A549 (cell line): Measurements from ENCODE around the gene ENTREP1. TPM values are rescaled to one million over a fixed set of nuclear protein-coding genes. Genes with fewer than 3 reads are reported as not detected.

Experiments
- ATAC-seq, 2 experiments: fragments of 200-7000 bp in 1 of 2; fragments of >200 bp in 1 of 2; cut with Nextera tagmentation in 1 of 2; cut with Tn5 transposase in 1 of 2; 3 replicates each; pipeline versions ENCODE4 v1.8.0 to v1.9.1; 2018 to 2020; ENCODE audit warnings: mild to moderate bottlenecking in 1 of 2, moderate library complexity in 1 of 2
- CTCF ChIA-PET: fragments of 300-600 bp; sonication (Branson Sonifier 250); formaldehyde crosslinking; extraction: SDS; loops from one replicate; lab custom pipeline; 2021; ENCODE audit warnings: antibody characterized with exemption, inconsistent platforms; lab: Yijun Ruan, JAX
- POLR2A ChIA-PET: fragments of 350-600 bp; formaldehyde crosslinking; extraction: SDS; loops from one replicate; lab custom pipeline; 2021; ENCODE audit warnings: antibody characterized with exemption, inconsistent platforms; lab: Yijun Ruan, JAX
- DNase-seq, 2 experiments: peaks; one replicate each; pipeline versions ENCODE4 v3.0.0 to v3.0.0-alpha.2; 2011 to 2016; ENCODE audit warnings: low read depth in 1 of 2, low spot score in 1 of 2
- FAIRE-seq: peaks from 2 replicates; lab custom pipeline; 2011; peaks lifted over from hg19 to GRCh38; lab: Jason Lieb, UNC
- H3K27ac ChIP-seq, 2 experiments: fragments of >200 bp; sonication (Bioruptor Twin); formaldehyde crosslinking; 3 replicates each; pipeline ENCODE4 v1.5.1; 2016 to 2017
- H3K4me1 ChIP-seq: fragments of >200 bp; sonication (Bioruptor Twin); formaldehyde crosslinking; 3 replicates; pipeline ENCODE4 v1.6.1; 2016
- H3K4me2 ChIP-seq: fragments of >200 bp; sonication (Bioruptor Twin); formaldehyde crosslinking; 3 replicates; pipeline ENCODE4 v1.6.1; 2016
- H3K4me3 ChIP-seq: fragments of >200 bp; sonication (Bioruptor Twin); formaldehyde crosslinking; 3 replicates; pipeline ENCODE4 v1.5.1; 2016
- H3K9me3 ChIP-seq: fragments of >200 bp; sonication (Bioruptor Twin); formaldehyde crosslinking; 3 replicates; pipeline ENCODE4 v1.6.1; 2016
- BCL3 ChIP-seq: fragments of >200 bp; sonication (Bioruptor Twin); formaldehyde crosslinking; IDR thresholded peaks from 3 replicates; pipeline ENCODE4 v1.6.1; 2016
- CHD4 ChIP-seq: fragments of 200-600 bp; sonication (generic); IDR thresholded peaks from 2 replicates; pipeline ENCODE4 v1.6.1; 2016; ENCODE audit warnings: antibody characterized with exemption, mild to moderate bottlenecking, borderline replicate concordance
- CTCF ChIP-seq: fragments of >200 bp; sonication (Bioruptor Twin); formaldehyde crosslinking; IDR thresholded peaks from 3 replicates; pipeline ENCODE4 v1.5.1; 2016
- E2F6 ChIP-seq: IDR thresholded peaks from 2 replicates; pipeline ENCODE4 v1.6.1; 2012; ENCODE audit warnings: low read depth, borderline replicate concordance
- EHMT2 ChIP-seq: fragments of 200-600 bp; sonication (generic); IDR thresholded peaks from 2 replicates; pipeline ENCODE4 v1.6.1; 2016; ENCODE audit warnings: antibody characterized with exemption, low read depth, mild to moderate bottlenecking, moderate library complexity
- EP300 ChIP-seq, 2 experiments: fragments of >200 bp; sonication (Bioruptor Twin); formaldehyde crosslinking; IDR thresholded peaks; 2 replicates in 1 of 2; 3 replicates in 1 of 2; pipeline ENCODE4 v1.6.1; 2016 to 2017
- ESRRA ChIP-seq: fragments of 150-350 bp; IDR thresholded peaks from 2 replicates; pipeline ENCODE4 v1.6.1; 2014; ENCODE audit warnings: mild to moderate bottlenecking, low read length, borderline replicate concordance
- FOXS1 ChIP-seq: fragments of 250-450 bp; sonication (Bioruptor Pico); IDR thresholded peaks from 2 replicates; pipeline ENCODE4 v1.5.0; 2020; ENCODE audit warnings: mild to moderate bottlenecking, moderate library complexity
- GATA3 ChIP-seq: IDR thresholded peaks from 2 replicates; pipeline ENCODE4 v1.6.1; 2012; ENCODE audit warnings: borderline replicate concordance
- HEYL ChIP-seq: fragments of 250-450 bp; sonication (Bioruptor Pico); IDR thresholded peaks from 2 replicates; pipeline ENCODE4 v1.8.0; 2021; ENCODE audit warnings: mild to moderate bottlenecking, moderate library complexity
- HMGXB4 ChIP-seq: fragments of 250-450 bp; sonication (Bioruptor Pico); IDR thresholded peaks from 2 replicates; pipeline ENCODE4 v1.5.0; 2021; ENCODE audit warnings: mild to moderate bottlenecking, moderate library complexity, borderline replicate concordance
- HOXA7 ChIP-seq: fragments of 250-450 bp; sonication (Bioruptor Pico); IDR thresholded peaks from 2 replicates; pipeline ENCODE4 v1.5.0; 2020; ENCODE audit warnings: mild to moderate bottlenecking, moderate library complexity
- JUNB ChIP-seq: fragments of >200 bp; sonication (Bioruptor Twin); formaldehyde crosslinking; IDR thresholded peaks from 2 replicates; pipeline ENCODE4 v1.6.1; 2016
- KDM5A ChIP-seq: fragments of 200-600 bp; sonication (generic); IDR thresholded peaks from 2 replicates; pipeline ENCODE4 v1.6.1; 2016; ENCODE audit warnings: antibody characterized with exemption, mild to moderate bottlenecking
- MAZ ChIP-seq: fragments of 150-350 bp; IDR thresholded peaks from 2 replicates; pipeline ENCODE4 v1.6.1; 2014; ENCODE audit warnings: antibody characterized with exemption, low read depth, low read length, borderline replicate concordance
- MYC ChIP-seq: IDR thresholded peaks from 2 replicates; pipeline ENCODE4 v1.6.1; 2012; ENCODE audit warnings: mild to moderate bottlenecking, inconsistent platforms, low read length, improper control_type of control experiment, borderline replicate concordance
- NFE2L2 ChIP-seq: fragments of 150-350 bp; conservative IDR thresholded peaks from 2 replicates; pipeline ENCODE4 v1.6.1; 2014; ENCODE audit warnings: low read length
- PHF8 ChIP-seq: fragments of 200-600 bp; sonication (generic); IDR thresholded peaks from 2 replicates; pipeline ENCODE4 v1.6.1; 2016; ENCODE audit warnings: low read depth, mild to moderate bottlenecking, antibody characterized with exemption, moderate library complexity, borderline replicate concordance
- POLR2A ChIP-seq: IDR thresholded peaks from 2 replicates; pipeline ENCODE4 v1.6.1; 2012; ENCODE audit warnings: mild to moderate bottlenecking, low read length
- RAD21 ChIP-seq, 2 experiments: fragments of >200 bp in 1 of 2; sonication (Bioruptor Twin) in 1 of 2; formaldehyde crosslinking in 1 of 2; IDR thresholded peaks in 1 of 2; conservative IDR thresholded peaks in 1 of 2; 2 replicates in 1 of 2; 3 replicates in 1 of 2; pipeline ENCODE4 v1.6.1; 2012 to 2018; ENCODE audit warnings: inconsistent platforms in 1 of 2
- RARB ChIP-seq: fragments of 250-450 bp; sonication (Bioruptor Pico); IDR thresholded peaks from 2 replicates; pipeline ENCODE4 v1.8.0; 2021; ENCODE audit warnings: mild to moderate bottlenecking, moderate library complexity
- RFX5 ChIP-seq: fragments of 450-650 bp; IDR thresholded peaks from 2 replicates; pipeline ENCODE4 v1.7.1; 2014; ENCODE audit warnings: antibody characterized with exemption, mild to moderate bottlenecking, moderate library complexity
- RNF2 ChIP-seq: fragments of 200-600 bp; sonication (generic); IDR thresholded peaks from 2 replicates; pipeline ENCODE4 v1.6.1; 2016; ENCODE audit warnings: low read depth, mild to moderate bottlenecking, antibody characterized with exemption, moderate library complexity, borderline replicate concordance
- USF2 ChIP-seq: fragments of 450-650 bp; IDR thresholded peaks from 2 replicates; pipeline ENCODE4 v1.6.1; 2014; ENCODE audit warnings: antibody characterized with exemption
- WGBS: methylation state at CpG from one replicate; pipeline ENCODE4 v1.1.6; 2017; ENCODE audit errors: missing lambda C conversion rate; 5-methylcytosine and 5-hydroxymethylcytosine counted together
- polyA plus RNA-seq, 4 experiments: library from polyadenylated mRNA; depleted of rRNA in 3 of 4; stranded (reverse); fragments of >200 nt; fragmentation: RNase III in 1 of 4; extraction: RNeasy Plus Mini Kit Qiagen cat#74134 plus additional on column Dnase treatment in 1 of 4; gene quantifications; 2 replicates in 3 of 4; 3 replicates in 1 of 4; pipeline ENCODE4 v1.2.3, GENCODE V29; 2011 to 2017
- TF ChIP-seq, protein P1 (sequence below): IDR thresholded peaks from 2 replicates; pipeline ENCODE4 v1.6.1; 2012
- TF ChIP-seq, protein P2 (sequence below): fragments of >200 bp; sonication (Bioruptor Twin); formaldehyde crosslinking; IDR thresholded peaks from 2 replicates; pipeline ENCODE4 v1.6.1; 2016

The ENTREP1 gene
- polyA plus RNA-seq, 2 of the 4 experiments (the other 2 are of a cell fraction) = 0.03 to 0.09 TPM

DNA sequence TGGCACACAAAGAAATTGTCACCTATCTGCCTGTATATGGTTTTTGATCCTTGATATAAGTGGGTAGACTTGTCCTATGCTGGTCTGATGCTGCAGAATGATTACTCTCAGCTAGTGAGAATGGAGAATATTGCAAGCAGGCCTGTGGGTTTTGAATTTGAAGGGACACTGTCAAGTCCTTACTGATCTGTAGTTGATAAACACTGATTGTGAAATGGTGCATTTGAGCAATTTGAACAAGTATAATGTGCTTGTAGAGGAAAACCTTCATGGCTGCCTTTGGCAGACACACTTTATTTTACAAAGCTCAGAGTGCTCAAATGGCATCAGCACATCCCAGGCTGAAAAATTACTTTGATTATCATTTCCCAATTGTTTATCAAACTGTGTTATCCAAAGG lies 9.3 kb downstream of the ENTREP1 start:
- ATAC-seq = no peak

DNA sequence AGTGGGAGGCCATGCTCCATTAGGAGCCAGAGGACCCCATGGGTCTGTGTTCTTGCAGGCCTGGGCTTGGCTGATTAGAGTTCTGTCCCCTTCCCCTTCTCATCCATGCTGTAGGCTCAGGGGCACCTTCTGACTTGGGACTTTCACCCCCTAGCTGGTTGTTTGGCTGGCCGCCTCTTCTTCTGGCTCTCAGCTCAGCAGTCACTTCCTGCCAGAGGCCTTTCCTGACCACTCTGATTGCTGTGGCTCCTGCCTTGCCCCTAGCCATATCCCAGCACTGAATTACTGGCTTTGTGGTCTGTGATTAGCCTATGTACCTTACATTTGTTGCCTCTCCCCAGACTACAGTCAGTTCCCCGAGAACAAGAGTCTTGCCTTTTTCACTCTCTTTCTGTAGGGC lies 14.6 kb downstream of the ENTREP1 start:
- no peak overlapping the region for H3K27ac ChIP-seq
- no peak overlapping the region for H3K4me2 ChIP-seq
- DNase-seq (no peak), ATAC-seq (no peak), FAIRE-seq (no peak)
- POLR2A ChIA-PET = no interaction called here
- H3K9me3 ChIP-seq = no peaks in the 10 kb centered on the region
- no peak overlapping the region for H3K4me3 ChIP-seq
- no peaks in the 10 kb centered on the region for H3K4me1 ChIP-seq
- CTCF ChIA-PET = no interaction called here
- 60% methylated on average over 2 of the region's 2 CpGs for WGBS
- TF ChIP-seq CHD4 (no peak), CTCF (no peak), EHMT2 (no peak), POLR2A (no peak), HMGXB4 (CRISPR knock-in tag) (no peak), GATA3 (no peak), RNF2 (no peak), BCL3 (no peak), FOXS1 (CRISPR knock-in tag) (no peak), MYC (no peak), RARB (no peak), KDM5A (no peak), MAZ (no peak), USF2 (no peak), JUNB (no peak), RFX5 (no peak)
- TF ChIP-seq, protein P1, sequence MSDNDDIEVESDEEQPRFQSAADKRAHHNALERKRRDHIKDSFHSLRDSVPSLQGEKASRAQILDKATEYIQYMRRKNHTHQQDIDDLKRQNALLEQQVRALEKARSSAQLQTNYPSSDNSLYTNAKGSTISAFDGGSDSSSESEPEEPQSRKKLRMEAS = no peak
- TF ChIP-seq, protein P2, sequence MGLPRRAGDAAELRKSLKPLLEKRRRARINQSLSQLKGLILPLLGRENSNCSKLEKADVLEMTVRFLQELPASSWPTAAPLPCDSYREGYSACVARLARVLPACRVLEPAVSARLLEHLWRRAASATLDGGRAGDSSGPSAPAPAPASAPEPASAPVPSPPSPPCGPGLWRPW = no peak

More for the DNA sequence above, 9.3 kb downstream of the ENTREP1 start:
- CTCF ChIA-PET = interaction anchor here (0.8 kb wide), 1 partner anchor 8 kb away, joined by 3 read pairs; no protein-coding TSS in a partner anchor
- Histone ChIP-seq H3K9me3 (no peaks in the 10 kb centered on the region), H3K4me3 (no peak overlapping the region), H3K4me1 (no peaks in the 10 kb centered on the region), H3K27ac (no peak overlapping the region), H3K4me2 (no peak overlapping the region)
- POLR2A ChIA-PET = no interaction called here
- DNase-seq (no peak), FAIRE-seq (no peak)
- TF ChIP-seq RAD21 (conservative IDR thresholded peaks at IDR 0.05 in 1 of 2, IDR thresholded peaks at IDR 0.05 in 1 of 2) = no peak
- TF ChIP-seq RFX5 = no peak
- TF ChIP-seq HEYL (CRISPR knock-in tag) = no peak
- no peak for TF ChIP-seq NFE2L2
- TF ChIP-seq ESRRA = no peak
- no peak for TF ChIP-seq PHF8
- no peak for TF ChIP-seq E2F6
- TF ChIP-seq HOXA7 (CRISPR knock-in tag) = no peak
- no peak for TF ChIP-seq EP300 (IDR thresholded peaks at IDR 0.05)
- no peak for TF ChIP-seq USF2
- no peak for TF ChIP-seq HMGXB4 (CRISPR knock-in tag)
- no peak for TF ChIP-seq KDM5A
